Ramos (cell line): ENCODE measurements around the gene BACE1-AS.
"Not testable (repeated sequence)": the region's sequence is repeated elsewhere in the genome, so short reads cannot be mapped to it uniquely, and the experiment has no call there.

ENCODE experiments used
- in situ Hi-C: fragments of 300-500 bp; cut with MboI; formaldehyde crosslinking; loops from one replicate; pipeline ENCODE4 v1.14.3; 2022; ENCODE audit warnings: low sequenced_read_pairs; ENCODE audit not compliant: unreplicated experiment

BACE1-AS gene

DNA sequence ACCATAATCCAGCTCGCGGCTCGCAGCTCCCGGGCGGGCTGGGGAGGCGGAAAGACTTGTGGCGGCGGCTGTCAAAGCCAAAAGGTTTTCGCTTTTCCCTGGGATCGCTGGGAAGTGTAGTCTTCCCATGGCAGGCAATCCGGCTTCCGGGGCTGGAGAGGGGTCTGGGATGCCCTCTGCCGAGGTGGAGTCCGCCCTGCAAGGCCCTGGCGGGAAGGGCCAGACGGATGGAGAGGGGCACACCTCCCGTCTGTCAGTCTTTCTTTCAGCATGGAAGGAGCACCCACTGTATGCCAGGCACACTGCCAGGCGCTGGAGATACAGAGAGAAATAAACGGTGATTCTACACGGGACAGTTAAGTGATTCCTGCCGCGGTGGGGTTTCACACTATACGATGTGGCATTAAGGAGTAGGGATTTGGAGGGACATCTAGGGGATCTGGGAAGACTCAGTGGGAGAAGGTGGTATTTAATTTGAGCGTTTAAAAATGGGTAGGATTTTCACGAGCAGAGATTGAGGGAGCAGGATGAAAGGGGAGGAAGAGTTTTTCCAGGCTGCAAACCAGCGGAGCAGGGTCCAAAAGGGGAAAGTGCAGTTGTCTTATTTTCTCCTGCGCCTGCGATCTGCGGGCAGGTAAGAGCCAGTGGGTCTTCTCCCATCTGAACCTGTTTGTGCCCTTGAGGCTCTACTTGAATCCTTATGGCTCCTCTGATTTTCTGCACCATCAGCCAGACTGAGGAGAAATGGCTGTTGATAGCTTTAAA lies 25.2 kb downstream of the BACE1-AS start, which contains the start of gene BACE1:
Gene BACE1, minus strand, starts transcription at position 60 of the 765 bp plus-strand sequence. CDS start 461 bp downstream, outside the sequence.
- in situ Hi-C loops, result no loop called here

DNA sequence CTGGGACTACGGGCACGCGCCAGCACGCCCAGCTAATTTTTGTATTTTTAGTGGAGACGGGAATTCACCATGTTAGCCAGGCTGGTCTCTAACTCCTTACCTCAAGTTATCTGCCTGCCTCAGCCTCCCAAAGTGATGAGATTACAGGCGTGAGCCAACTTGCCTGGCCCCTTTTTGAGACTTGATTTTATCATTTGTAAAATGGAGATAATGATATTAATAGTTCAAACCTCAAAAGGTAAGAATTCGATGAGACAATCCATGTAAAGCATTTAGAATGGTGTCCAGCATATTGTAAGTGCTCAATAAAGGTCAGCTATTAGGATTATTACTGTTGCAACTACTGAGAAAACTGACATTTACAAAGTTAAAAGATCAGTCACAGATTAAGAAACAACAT lies 27.6 kb downstream of the BACE1-AS start:
- in situ Hi-C loops, result no loop called here

DNA sequence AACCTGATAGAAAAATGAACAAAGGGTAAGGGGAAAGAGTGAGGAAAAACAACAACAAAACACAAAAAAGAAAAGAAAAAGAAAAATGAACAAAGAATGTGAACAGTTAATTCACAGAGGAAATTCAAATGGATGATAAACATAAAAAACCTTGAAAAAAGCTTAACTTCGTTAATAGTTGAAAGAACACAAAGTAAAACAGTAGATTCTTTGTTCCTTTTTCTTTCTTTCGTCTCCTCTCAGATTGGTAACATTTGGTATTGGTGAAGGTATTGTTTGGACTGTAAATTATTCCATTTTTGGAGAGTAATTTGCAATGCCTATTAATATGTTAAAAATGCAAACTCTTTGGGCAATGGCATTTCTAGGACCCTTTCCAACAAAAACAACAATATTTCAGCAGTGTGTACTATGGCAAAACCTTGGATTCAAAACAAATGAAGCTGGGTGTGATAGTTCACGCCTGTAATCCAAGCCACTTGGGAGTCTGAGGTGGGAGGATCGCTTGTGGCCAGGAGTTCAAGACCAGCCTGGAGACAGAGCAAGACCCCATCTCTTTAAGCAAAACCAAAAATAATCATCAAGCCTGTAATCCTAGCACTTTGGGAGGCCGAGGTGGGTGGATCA lies 28.2 kb downstream of the BACE1-AS start:
- in situ Hi-C loops, result no loop called here

DNA sequence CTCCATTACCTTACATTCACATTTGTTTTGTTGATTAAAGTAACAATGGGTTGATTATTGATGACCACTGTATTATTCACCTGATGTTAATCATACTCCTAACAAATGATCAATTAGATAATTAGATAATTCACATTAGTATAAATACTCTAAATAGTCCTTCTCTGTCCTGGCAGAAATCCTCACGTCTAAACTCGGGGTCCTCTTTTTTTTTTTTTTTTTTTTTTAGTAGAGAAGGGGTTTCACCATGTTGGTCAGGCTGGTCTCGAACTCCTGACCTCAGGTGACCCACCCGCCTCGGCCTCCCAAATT lies 36.1 kb downstream of the BACE1-AS start:
- in situ Hi-C loops, result not testable (repeated sequence)

DNA sequence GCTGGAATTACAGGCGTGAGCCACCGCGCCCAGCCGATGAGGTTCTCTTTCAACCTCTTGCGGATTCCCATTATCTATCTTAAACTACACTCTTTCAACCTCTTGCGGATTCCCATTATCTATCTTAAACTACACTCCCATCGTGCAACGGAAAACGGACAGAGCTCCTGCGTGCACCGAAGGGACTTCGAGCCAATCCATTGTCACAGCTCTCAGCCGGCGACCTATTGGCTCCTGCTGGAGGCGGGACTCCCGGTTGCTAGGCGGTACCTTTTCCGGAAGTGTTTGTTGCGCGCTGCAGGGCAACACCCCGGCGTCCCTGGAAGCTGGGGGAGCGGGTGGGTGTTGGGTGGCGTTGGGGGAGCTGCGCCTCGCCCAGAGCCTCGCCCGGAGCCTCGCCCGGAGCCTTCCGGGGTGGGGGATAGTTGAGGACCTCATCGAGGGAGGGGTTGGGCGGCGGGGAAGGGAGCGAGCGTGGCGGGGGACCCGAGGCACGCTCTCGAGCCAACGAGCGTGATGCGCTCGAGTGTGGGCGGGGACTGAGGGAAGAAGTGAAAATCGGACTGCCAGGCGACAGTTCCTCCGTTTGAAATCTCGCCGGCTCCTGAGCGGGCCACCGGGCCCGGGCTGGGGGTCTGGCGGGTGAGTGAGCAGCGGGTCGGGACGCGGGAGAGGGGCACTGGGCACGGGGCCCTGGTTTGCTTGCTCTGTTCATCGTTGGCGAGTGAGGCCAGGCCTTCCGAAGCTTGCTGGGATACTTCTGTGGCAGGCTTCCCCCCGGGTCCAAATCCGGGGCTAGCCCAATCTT lies 36.6 kb downstream of the BACE1-AS start, which contains the start of gene CEP164:
Gene CEP164, plus strand, starts transcription at position 288 of the 808 bp plus-strand sequence. CDS start 10,733 bp downstream, outside the sequence.
- in situ Hi-C loops, result no loop called here

DNA sequence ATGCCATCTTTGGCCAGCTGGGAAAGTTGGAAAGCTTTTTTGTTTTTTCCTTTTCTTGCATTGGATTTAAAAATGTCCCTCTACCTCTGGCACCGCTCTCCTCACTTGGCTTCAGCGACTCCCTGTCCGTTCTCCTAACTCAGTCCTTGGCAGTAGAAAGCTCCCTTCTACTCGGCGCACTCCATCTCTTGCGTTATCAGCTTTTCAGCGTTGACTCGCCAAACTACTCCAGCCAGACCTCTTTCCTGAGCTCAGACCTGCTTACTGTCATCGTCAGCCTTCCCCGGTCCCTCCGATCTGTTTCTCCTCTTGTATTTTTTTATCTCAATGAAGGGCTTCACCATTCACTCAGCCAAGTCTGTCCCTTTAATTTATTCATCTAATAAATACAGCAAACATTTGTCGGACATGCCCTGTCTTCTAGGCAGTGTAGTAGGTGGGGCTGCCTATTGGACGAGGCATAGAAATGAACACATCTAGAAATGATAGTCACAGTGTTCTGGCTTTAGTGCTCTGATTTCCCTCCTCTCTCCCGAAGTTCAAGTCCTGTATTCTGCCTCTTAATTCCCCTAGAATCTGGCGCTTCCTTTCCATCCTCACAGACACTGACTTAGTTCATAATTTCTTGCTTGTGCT lies 37.3 kb downstream of the BACE1-AS start:
- in situ Hi-C loops, result no loop called here

DNA sequence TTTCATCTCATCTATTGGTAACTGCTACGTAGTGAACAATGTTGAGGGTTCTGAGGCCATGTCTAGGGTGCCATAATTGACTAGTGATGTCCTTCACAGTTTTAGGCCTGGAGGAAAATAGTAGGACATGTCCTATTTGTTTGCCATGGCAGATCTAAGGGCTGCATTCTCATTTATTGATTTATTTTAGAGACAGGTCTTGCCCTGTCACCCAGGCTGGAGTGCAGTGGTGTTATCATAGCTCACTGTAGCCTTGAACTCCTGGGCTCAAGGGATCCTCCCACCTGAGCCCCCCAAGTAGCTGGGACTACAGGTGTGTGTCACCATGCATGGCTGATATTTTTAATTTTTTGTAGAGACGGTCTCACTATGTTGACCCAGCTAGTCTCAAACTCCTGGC lies 41.7 kb downstream of the BACE1-AS start:
- in situ Hi-C loops, result no loop called here

DNA sequence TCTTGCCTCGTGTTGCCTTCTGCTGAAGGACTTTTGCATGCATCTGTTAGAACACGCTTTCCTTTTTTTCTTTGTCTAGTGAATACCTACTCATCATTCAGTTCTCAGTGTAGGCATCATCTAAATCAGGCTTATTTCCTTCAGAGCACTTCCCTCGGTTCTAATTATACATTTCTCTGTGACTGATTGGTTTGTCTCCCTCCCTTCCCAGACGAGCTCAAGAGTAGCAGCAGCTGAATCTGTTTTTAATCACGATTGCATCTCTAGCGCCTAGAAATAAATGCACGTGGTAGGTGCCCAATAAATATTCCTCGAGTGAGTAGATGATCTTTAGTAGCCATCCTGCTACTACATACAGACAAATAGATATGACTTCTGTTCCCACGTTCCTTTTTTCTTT lies 42.8 kb downstream of the BACE1-AS start:
- in situ Hi-C loops, result no loop called here

DNA sequence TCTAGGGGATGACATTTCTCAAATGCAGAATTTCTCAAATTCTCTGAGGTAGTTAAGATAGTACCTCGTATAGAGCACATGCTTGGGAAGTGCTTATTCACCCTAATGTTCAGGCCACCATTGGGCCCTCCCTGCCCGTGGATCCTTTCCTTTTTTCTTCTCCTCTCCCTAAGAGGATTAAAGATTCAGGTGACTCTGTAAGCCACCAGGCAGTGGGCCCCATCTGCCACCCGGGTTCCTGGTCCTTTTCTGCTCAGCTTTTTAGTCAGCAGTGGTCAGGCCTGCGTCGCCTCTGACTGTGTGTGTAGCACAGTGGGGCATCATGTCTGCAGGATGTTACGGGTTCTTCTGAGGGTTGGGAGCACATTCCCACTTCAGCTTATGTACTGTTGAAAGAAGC lies 43.8 kb downstream of the BACE1-AS start:
- in situ Hi-C loops, result no loop called here

DNA sequence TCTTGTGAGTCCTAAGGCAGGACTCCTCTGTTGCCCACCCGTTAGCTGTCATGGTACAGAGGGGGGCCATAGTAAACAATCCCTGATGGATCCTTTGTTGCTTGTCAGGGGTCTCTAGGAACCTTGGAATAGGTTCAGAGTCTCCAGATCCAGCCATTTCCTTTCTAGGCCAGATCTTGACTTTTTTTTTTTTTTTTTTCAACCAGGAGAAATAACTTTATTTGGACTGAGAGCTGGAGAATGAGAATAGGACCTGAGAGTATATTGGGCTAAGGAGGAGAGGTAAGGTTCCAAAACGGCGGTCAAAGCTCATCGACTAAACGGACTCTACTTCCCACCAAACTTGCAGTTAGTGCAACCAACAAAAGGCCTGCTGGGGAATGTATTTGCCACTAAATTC lies 44.3 kb downstream of the BACE1-AS start:
- in situ Hi-C loops, result no loop called here

DNA sequence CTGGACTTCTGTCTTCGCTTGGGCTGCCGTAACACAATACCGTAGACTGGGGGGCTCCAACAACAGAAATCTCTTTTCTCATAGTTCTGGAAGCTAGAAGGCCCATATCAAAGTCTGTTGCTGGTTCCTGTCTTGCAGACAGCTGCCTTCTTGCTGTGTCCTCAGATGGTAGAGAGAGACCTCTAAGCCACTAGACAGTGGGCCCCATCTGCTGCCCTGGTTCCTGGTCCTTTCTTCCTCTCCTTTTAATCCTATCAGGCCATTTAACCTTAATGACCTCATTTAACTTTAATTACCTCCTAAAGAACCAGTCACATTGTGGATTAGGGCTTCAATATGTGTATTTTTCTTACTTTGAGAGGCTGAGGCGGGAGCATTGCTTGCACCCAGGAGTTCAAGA lies 45.9 kb downstream of the BACE1-AS start:
- in situ Hi-C loops, result no loop called here
